ENCODE measurements around the gene TFCP2L1. TPM values are rescaled to one million over a fixed set of nuclear protein-coding genes. Genes with fewer than 3 reads are reported as not detected.
"Not testable (repeated sequence)": the region's sequence is repeated elsewhere in the genome, so short reads cannot be mapped to it uniquely, and the experiment has no call there.

The TFCP2L1 gene
- polyA plus RNA-seq, 3 donors = 0.03 to 0.24 TPM; not detected in 1

DNA sequence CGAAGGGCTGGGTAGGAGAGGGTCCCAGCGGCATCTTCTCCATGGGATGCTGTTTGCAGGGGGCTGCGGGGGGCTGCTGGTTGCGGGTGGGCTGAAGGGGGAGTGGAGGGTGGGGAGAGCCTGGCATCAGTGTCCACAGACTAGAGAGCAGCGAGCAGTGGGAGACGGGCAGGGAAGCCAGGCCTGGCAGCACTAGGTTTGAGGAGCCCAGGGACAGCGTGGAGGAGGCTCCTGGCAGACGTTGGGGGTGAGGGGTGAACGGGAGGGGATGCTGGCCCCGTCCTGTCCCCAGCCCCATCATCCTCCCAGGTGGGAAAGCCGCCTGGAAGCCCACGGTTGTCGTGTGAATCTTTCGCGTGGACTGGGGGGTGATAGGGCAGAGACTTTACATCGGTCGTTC lies 48.2 kb upstream of the TFCP2L1 start:
- peaks cover 2 to 9% of the 10 kb centered on the region in 2 donors for H3K36me3 Mint-ChIP-seq
- no peak overlapping the region for H3K27ac Mint-ChIP-seq
- Histone ChIP-seq H3K4me2 (replicated peaks; ENCODE audit: extremely low read depth, low read length, poor library complexity, severe bottlenecking) (no peak overlapping the region), H3K9ac (ENCODE audit: insufficient read depth, low read length, poor library complexity, severe bottlenecking) (no peak overlapping the region), H2AFZ (ENCODE audit: insufficient read depth, low read depth, low read length, poor library complexity, severe bottlenecking) (no peak overlapping the region), H3K4me3 (replicated peaks in 1 of 3; ENCODE audit: low read depth in 2 of 3, low read length in 3 of 3) (no peak overlapping the region), H3K4me1 (ENCODE audit: control insufficient read depth in 1 of 2, insufficient read depth in 2 of 2, low read length in 2 of 2) (no peaks in the 10 kb centered on the region), H3K27me3 (ENCODE audit: control insufficient read depth in 2 of 2, insufficient read depth in 2 of 2, low read length in 2 of 2) (no peaks in the 10 kb centered on the region), H4K20me1 (ENCODE audit: insufficient read depth, low read length) (no peaks in the 10 kb centered on the region), H3K9me3 (replicated peaks in 1 of 2; ENCODE audit: control insufficient read depth in 1 of 2, insufficient read depth in 1 of 2, low read length in 2 of 2) (no peaks in the 10 kb centered on the region), H3K36me3 (replicated peaks in 1 of 2; ENCODE audit: control insufficient read depth in 1 of 2, insufficient read depth in 2 of 2, low read length in 2 of 2) (peaks cover 3 to 9% of the 10 kb centered on the region in 2 donors), H3K79me2 (ENCODE audit: insufficient read depth, low read length) (no peaks in the 10 kb centered on the region), H3K27ac (ENCODE audit: low read depth in 1 of 2, low read length in 2 of 2) (no peak overlapping the region)
- intact Hi-C loops (cut with micrococcal nuclease) = no loop called here
- peaks cover 2 to 9% (median 4%) of the 10 kb centered on the region in 3 donors for H3K27me3 Mint-ChIP-seq (ENCODE audit: low read depth in 3 of 3)
- TF ChIP-seq, protein P1, sequence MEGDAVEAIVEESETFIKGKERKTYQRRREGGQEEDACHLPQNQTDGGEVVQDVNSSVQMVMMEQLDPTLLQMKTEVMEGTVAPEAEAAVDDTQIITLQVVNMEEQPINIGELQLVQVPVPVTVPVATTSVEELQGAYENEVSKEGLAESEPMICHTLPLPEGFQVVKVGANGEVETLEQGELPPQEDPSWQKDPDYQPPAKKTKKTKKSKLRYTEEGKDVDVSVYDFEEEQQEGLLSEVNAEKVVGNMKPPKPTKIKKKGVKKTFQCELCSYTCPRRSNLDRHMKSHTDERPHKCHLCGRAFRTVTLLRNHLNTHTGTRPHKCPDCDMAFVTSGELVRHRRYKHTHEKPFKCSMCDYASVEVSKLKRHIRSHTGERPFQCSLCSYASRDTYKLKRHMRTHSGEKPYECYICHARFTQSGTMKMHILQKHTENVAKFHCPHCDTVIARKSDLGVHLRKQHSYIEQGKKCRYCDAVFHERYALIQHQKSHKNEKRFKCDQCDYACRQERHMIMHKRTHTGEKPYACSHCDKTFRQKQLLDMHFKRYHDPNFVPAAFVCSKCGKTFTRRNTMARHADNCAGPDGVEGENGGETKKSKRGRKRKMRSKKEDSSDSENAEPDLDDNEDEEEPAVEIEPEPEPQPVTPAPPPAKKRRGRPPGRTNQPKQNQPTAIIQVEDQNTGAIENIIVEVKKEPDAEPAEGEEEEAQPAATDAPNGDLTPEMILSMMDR (IDR thresholded peaks at IDR 0.05) = no peak
- no peaks in the 10 kb centered on the region for H3K4me1 Mint-ChIP-seq
- DNase-seq = no peak
- H3K9me3 Mint-ChIP-seq = no peaks in the 10 kb centered on the region
- H3K4me3 Mint-ChIP-seq = no peak overlapping the region
- 100% methylated on average over 11 of the region's 17 CpGs for WGBS (ENCODE audit: insufficient coverage)

DNA sequence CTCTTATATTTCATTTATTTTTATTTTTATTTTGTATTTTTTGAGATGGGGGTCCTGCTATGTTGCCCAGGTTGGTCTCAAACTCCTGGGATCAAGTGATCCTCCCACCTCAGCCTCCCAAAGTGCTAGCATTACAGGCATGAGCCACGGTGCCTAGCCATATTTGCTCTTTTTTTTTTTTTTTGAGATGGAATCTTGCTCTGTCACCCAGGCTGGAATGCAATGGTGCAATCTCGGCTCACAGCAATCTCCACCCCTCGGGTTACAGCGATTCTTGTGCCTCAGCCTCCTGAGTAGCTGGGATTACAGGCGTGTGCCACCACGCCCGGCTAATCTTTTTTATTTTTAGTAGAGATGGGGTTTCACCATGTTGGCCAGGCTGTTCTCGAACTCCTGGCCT lies 46.3 kb upstream of the TFCP2L1 start:
- H3K27me3 Mint-ChIP-seq (ENCODE audit: low read depth in 3 of 3); H3K9ac ChIP-seq (ENCODE audit: insufficient read depth, low read length, poor library complexity, severe bottlenecking); H3K4me1 Mint-ChIP-seq; H3K27ac ChIP-seq (ENCODE audit: low read depth in 1 of 2, low read length in 2 of 2); H3K4me1 ChIP-seq (ENCODE audit: control insufficient read depth in 1 of 2, insufficient read depth in 2 of 2, low read length in 2 of 2); H3K79me2 ChIP-seq (ENCODE audit: insufficient read depth, low read length); H3K4me3 Mint-ChIP-seq; H3K27ac Mint-ChIP-seq; DNase-seq; H3K4me3 ChIP-seq (replicated peaks in 1 of 3; ENCODE audit: low read depth in 2 of 3, low read length in 3 of 3); H4K20me1 ChIP-seq (ENCODE audit: insufficient read depth, low read length); H3K36me3 ChIP-seq (replicated peaks in 1 of 2; ENCODE audit: control insufficient read depth in 1 of 2, insufficient read depth in 2 of 2, low read length in 2 of 2); H2AFZ ChIP-seq (ENCODE audit: insufficient read depth, low read depth, low read length, poor library complexity, severe bottlenecking); H3K27me3 ChIP-seq (ENCODE audit: control insufficient read depth in 2 of 2, insufficient read depth in 2 of 2, low read length in 2 of 2); H3K9me3 ChIP-seq (replicated peaks in 1 of 2; ENCODE audit: control insufficient read depth in 1 of 2, insufficient read depth in 1 of 2, low read length in 2 of 2); H3K36me3 Mint-ChIP-seq; intact Hi-C loops (cut with micrococcal nuclease); H3K9me3 Mint-ChIP-seq; H3K4me2 ChIP-seq (replicated peaks; ENCODE audit: extremely low read depth, low read length, poor library complexity, severe bottlenecking): not testable (repeated sequence)
- 94% methylated on average over 4 of the region's 8 CpGs for WGBS (ENCODE audit: insufficient coverage)

All from CD14-positive monocyte (primary cell).